ENCODE results near the gene ZNF143. TPM values are rescaled to one million over a fixed set of nuclear protein-coding genes. Genes with fewer than 3 reads are reported as not detected.

The ZNF143 gene
- total and polyA plus RNA-seq, 10 of the 15 experiments (the other 5 are each of a cell fraction or from before 2014, with no cell fraction given): 13.6 to 48.7 (median 19.4) TPM

DNA sequence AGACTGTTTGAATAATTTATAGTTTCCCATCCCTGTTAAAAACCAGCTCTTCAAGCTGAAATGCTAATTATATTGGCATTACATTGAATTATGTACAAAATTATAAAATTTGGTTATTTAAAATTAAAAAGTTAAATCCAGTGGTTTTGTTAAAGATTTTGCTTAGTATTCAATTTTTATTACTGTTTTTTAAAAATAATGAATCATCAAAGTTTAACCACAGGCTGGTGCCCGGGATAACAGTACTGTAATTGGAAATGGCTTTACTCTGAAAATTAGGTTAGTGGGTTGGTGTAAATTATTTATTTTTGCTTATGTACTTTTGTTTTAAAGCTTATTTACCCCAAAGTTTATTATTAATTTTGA lies 67.3 kb downstream of the ZNF143 start:
- FAIRE-seq: no peak
- in situ Hi-C loops (cut with MboI): no loop called here
- ChIA-PET CTCF (interaction anchor here (1.5 to 3.2 kb wide), 2 partner anchors 10 to 22 kb away, joined by 3 to 7 read pairs; no protein-coding TSS in a partner anchor), SMC1A (ENCODE audit: uncharacterized antibody, unreplicated experiment) (interaction anchor here (1.0 kb wide), 1 partner anchor 41 kb away, joined by 4 read pairs; no protein-coding TSS in a partner anchor), RAD21 (ENCODE audit: unreplicated experiment) (no interaction called here), POLR2A (no interaction called here)
- peaks cover 2 to 4% of the 10 kb centered on the region in 2 experiments; a peak in 3 of 4 replicates for H3K36me3 ChIP-seq (ENCODE audit: control insufficient read depth in 2 of 2, insufficient read depth in 2 of 2, low read length in 1 of 2)
- H3K4me2 ChIP-seq (ENCODE audit: control insufficient read depth, insufficient read depth): no peak overlapping the region
- no peak for ATAC-seq
- no peak overlapping the region for H3K4me3 ChIP-seq
- no peaks in the 10 kb centered on the region for H3K27me3 ChIP-seq (replicated peaks in 1 of 2; ENCODE audit: control insufficient read depth in 2 of 2, insufficient read depth in 2 of 2, low read length in 1 of 2)
- intact Hi-C loops (cut with micrococcal nuclease; ENCODE audit: unreplicated experiment): no loop called here
- H3K4me1 ChIP-seq (ENCODE audit: control insufficient read depth, insufficient read depth, low read length): no peaks in the 10 kb centered on the region
- H3K9me3 ChIP-seq (replicated peaks; ENCODE audit: control insufficient read depth, insufficient read depth, low read length): no peaks in the 10 kb centered on the region
- H2AFZ ChIP-seq (ENCODE audit: control insufficient read depth, low read depth, low read length): no peak overlapping the region
- H3K9ac ChIP-seq (ENCODE audit: control insufficient read depth, insufficient read depth, low read length): no peak overlapping the region
- BruUV-seq (replicated peaks): no TSS peak
- TF ChIP-seq KLF5 (IDR thresholded peaks at IDR 0.05; ENCODE audit: partially characterized antibody) (no peak), IKZF2 (IDR thresholded peaks at IDR 0.05) (no peak), RBBP5 (conservative IDR thresholded peaks at IDR 0.05) (no peak), SIN3A (IDR thresholded peaks at IDR 0.05; ENCODE audit: low read depth, low read length) (no peak), SPI1 (IDR thresholded peaks at IDR 0.05; ENCODE audit: borderline replicate concordance, insufficient read depth, low read depth, low read length) (no peak), BCL11A (IDR thresholded peaks at IDR 0.05; ENCODE audit: low read depth, low read length) (no peak), MXI1 (IDR thresholded peaks at IDR 0.05; ENCODE audit: low read depth, low read length) (no peak), RUNX3 (IDR thresholded peaks at IDR 0.05; ENCODE audit: low read length) (no peak)
- TF ChIP-seq, protein P1, sequence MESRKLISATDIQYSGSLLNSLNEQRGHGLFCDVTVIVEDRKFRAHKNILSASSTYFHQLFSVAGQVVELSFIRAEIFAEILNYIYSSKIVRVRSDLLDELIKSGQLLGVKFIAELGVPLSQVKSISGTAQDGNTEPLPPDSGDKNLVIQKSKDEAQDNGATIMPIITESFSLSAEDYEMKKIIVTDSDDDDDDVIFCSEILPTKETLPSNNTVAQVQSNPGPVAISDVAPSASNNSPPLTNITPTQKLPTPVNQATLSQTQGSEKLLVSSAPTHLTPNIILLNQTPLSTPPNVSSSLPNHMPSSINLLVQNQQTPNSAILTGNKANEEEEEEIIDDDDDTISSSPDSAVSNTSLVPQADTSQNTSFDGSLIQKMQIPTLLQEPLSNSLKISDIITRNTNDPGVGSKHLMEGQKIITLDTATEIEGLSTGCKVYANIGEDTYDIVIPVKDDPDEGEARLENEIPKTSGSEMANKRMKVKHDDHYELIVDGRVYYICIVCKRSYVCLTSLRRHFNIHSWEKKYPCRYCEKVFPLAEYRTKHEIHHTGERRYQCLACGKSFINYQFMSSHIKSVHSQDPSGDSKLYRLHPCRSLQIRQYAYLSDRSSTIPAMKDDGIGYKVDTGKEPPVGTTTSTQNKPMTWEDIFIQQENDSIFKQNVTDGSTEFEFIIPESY (IDR thresholded peaks at IDR 0.05): no peak
- H3K27ac ChIP-seq (ENCODE audit: control insufficient read depth, insufficient read depth): no peak overlapping the region
- WGBS (ENCODE audit: insufficient coverage, insufficient replicate concordance, low lambda C conversion rate, missing lambda C conversion rate): 100% methylated on average over 1 of the region's 1 CpG
- H3K79me2 ChIP-seq (ENCODE audit: control insufficient read depth, insufficient read depth, low read length): no peaks in the 10 kb centered on the region
- no peaks in the 10 kb centered on the region for H4K20me1 ChIP-seq (ENCODE audit: control insufficient read depth, insufficient read depth)
- no peak for DNase-seq (ENCODE audit: low read depth, low spot score)
